22Rv1 (cell line): ENCODE data around the gene TPI1.

Source experiments
- CTCF ChIP-seq: fragments of 450-650 bp; IDR thresholded peaks from 2 replicates; pipeline ENCODE4 v1.5.1; 2017; ENCODE audit warnings: mild to moderate bottlenecking
- ZFX ChIP-seq: fragments of 450-650 bp; IDR thresholded peaks from 2 replicates; pipeline ENCODE4 v1.6.1; 2017; ENCODE audit warnings: antibody characterized with exemption, borderline replicate concordance

DNA sequence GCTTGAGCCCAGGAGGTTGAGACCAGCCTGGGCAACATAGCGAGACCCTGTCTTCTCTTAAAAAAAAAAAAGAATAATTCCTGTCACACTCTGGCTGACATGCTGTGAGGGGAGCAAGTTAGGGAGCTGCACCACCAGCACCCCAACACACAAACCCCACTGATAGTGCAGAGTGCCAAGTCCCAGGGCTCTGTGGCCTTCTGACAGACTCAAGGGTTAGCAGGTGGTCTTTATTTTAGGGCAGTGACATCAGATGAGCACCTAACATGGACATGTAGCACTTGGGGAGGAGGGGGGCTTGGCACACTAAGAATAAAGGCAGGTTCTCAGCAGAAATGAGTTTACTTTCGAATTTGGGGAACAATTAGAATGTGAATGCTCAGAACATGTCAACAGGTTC is 8.5 kb upstream of the TPI1 start:
- TF ChIP-seq CTCF (no peak), ZFX (no peak)
